ENCODE data around the gene DAG1.

The DAG1 gene

DNA sequence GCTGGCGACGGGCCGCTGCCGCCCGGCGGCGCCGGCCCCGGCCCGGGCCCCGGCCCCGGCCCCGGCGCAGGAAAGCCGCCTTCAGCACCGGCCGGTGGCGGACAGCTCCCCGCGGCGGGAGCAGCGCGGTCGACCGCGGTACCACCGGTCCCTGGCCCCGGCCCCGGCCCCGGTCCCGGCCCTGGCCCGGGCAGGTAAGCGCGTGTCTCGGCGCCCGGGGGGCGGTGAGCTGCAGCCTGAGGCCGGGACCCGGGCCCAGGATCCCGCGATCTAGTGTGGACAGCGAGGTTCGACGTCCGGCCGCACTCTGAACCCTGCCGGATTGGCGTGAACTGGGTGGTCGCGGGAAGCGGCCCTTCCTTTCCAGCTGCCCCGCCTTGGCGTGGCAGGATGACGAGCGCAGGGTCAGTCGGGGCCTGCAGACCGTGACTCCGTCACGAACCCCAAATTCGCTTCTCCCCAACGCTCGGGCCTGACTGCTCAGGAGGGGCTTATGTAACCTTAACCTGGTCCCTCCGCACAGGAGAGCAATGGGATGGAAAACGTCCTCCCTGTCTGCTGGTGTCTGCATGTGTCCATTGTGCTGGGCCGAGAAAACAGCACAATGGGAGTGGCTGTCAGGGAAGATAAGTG is 84.7 kb downstream of the DAG1 start:
- CTCF ChIA-PET, result interaction anchor here (0.7 to 1.0 kb wide), 2 partner anchors 15 to 117 kb away, joined by 3 to 4 read pairs; no protein-coding TSS in a partner anchor
- DNase-seq (ENCODE audit: low spot score), result peak; percentile 37
- POLR2A ChIA-PET (ENCODE audit: low non-redundant PET), result no interaction called here
- no peak overlapping the region for H3K27ac ChIP-seq
- TF ChIP-seq, protein P1, sequence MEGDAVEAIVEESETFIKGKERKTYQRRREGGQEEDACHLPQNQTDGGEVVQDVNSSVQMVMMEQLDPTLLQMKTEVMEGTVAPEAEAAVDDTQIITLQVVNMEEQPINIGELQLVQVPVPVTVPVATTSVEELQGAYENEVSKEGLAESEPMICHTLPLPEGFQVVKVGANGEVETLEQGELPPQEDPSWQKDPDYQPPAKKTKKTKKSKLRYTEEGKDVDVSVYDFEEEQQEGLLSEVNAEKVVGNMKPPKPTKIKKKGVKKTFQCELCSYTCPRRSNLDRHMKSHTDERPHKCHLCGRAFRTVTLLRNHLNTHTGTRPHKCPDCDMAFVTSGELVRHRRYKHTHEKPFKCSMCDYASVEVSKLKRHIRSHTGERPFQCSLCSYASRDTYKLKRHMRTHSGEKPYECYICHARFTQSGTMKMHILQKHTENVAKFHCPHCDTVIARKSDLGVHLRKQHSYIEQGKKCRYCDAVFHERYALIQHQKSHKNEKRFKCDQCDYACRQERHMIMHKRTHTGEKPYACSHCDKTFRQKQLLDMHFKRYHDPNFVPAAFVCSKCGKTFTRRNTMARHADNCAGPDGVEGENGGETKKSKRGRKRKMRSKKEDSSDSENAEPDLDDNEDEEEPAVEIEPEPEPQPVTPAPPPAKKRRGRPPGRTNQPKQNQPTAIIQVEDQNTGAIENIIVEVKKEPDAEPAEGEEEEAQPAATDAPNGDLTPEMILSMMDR (conservative IDR thresholded peaks at IDR 0.05; ENCODE audit: low read depth), result no peak

DNA sequence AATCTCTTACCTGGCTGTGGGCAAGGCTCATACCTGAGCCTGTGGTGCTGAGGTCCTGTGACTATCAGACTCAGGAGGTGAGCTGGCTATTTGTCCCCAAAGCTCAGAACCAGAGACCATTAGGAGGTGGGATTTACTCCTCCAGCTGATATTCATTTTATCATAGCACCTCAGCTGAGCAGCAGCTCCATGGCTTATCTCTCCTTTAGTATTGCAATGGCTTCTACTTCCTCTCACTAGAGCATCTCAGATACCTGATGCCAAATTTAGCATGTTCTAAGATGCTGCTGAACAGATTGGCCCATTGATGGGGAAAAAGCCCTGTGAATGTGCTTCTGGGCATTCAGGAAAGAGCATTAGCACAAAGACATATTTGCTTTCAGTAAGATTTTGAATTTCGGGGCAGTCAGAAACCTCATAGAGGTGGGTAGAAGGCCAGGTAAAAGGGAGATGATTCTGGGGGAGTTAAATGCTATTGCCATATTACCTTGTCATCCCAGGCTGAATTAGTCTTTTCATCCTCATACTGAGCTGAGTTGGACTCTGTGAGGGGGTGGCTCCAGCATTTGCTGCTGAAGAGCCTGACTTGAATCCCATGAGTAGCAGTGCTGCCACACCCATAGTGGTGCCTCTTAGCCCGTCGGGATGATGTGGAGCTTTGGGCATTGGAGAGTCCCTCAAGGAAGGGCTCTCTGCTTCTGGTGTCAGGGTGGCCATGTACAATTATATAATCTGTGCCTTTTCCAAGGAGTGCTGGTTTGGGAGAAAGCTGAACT is 86.6 kb downstream of the DAG1 start:
- no peak overlapping the region for H3K27ac ChIP-seq
- ChIA-PET CTCF (interaction anchor here (0.6 to 0.7 kb wide), 2 partner anchors 792 to 1472 kb away, joined by 3 read pairs; no protein-coding TSS in a partner anchor), POLR2A (ENCODE audit: low non-redundant PET) (no interaction called here)
- TF ChIP-seq, protein P1 (conservative IDR thresholded peaks at IDR 0.05; ENCODE audit: low read depth), result no peak
- DNase-seq (ENCODE audit: low spot score), result no peak

DNA sequence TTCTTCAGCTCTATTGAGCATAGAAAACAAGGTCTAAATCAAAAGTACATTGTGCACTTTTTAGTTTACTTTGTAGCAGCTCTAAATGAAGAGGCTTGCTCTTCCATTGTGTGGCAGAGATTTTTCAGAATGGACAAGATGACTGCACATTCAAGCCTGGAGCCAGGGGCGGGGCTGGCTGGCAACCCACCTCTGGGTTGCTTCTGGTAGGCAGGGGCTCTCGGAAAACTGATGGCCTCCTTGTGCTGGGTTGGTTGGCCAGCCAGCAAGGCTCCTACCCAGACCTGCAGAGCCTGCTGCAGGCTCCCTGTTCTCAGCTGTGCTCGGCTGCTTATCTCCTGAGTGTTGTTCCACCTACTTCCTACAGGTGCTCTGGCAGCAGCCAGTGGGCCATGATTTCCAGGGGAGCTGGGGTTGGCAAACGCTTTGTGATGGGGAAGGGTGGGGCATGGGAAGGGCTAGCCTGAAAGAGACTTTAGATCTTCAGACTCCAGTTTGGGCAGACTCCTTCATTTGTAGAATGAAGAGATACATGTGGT is 93.0 kb downstream of the DAG1 start:
- TF ChIP-seq, protein P1 (conservative IDR thresholded peaks at IDR 0.05; ENCODE audit: low read depth), result no peak
- ChIA-PET CTCF (no interaction called here), POLR2A (ENCODE audit: low non-redundant PET) (no interaction called here)
- no peak overlapping the region for H3K27ac ChIP-seq
- no peak for DNase-seq (ENCODE audit: low spot score)

- no peak for DNase-seq (ENCODE audit: low spot score)
- ChIA-PET CTCF (no interaction called here), POLR2A (ENCODE audit: low non-redundant PET) (no interaction called here)
- no peak overlapping the region for H3K27ac ChIP-seq
- TF ChIP-seq, protein P1 (conservative IDR thresholded peaks at IDR 0.05; ENCODE audit: low read depth), result no peak
These were observed 93.7 kb downstream of the DAG1 start for GRCh38 chr3:49563766-49564165.

DNA sequence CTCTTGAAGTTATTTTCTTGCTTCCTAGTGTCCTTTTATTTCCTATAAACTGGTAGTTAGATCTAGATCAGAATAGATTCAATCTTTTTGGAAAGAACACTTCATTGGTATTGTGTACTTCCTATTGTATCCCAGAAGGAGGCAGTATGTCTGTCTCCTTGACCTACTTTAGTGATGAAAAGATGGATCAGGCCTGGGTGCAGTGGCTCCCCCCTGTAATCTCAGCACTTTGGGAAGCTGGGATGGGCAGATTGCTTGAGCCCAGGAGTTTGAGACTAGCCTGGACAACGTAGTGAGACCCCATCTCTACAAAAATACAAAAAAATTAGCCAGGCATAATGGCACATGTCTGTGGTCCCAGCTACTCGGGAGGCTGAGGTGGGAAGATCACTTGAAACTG is 96.2 kb downstream of the DAG1 start:
- CTCF ChIA-PET, result interaction anchor here (0.7 kb wide), 1 partner anchor 132 kb away, joined by 3 read pairs; no protein-coding TSS in a partner anchor
- POLR2A ChIA-PET (ENCODE audit: low non-redundant PET), result no interaction called here
- no peak overlapping the region for H3K27ac ChIP-seq
- TF ChIP-seq, protein P1 (conservative IDR thresholded peaks at IDR 0.05; ENCODE audit: low read depth), result no peak
- no peak for DNase-seq (ENCODE audit: low spot score)

DNA sequence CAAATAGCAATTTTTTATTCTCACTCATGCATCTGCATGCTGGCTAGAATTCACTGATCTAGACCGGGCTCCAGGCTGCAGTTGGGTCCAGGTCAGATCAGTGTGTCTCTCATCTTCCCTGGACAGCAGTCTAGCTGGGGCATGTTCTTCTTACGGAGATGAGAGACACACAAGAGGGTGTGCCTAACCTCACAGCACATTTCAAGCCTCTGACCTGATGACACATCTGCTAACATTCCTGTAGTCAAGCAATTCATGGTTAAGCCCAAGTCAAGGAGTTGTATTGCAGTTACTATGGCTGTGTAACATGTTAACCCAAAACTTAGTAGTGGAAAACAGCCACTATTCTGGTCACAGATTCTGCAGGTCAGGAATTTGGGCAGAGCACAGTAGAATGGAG is 97.3 kb downstream of the DAG1 start:
- no peak for DNase-seq (ENCODE audit: low spot score)
- TF ChIP-seq, protein P1 (conservative IDR thresholded peaks at IDR 0.05; ENCODE audit: low read depth), result no peak
- CTCF ChIA-PET, result no interaction called here
- POLR2A ChIA-PET (ENCODE audit: low non-redundant PET), result no interaction called here
- no peak overlapping the region for H3K27ac ChIP-seq

All from RWPE1 (cell line).